Measurements from ENCODE around the gene KCTD11.

- no peak for TF ChIP-seq CTCF (conservative IDR thresholded peaks at IDR 0.05; ENCODE audit: low read depth in 2 of 2)
- no peak for TF ChIP-seq ZNF114 (CRISPR knock-in tag; IDR thresholded peaks at IDR 0.05)
- no peak for TF ChIP-seq EZH2 (IDR thresholded peaks at IDR 0.05; ENCODE audit: low read depth, unreplicated experiment)
- no peak for TF ChIP-seq POLR2AphosphoS5 (IDR thresholded peaks at IDR 0.05; ENCODE audit: low read depth)
- no peak for TF ChIP-seq REST (IDR thresholded peaks at IDR 0.05; ENCODE audit: unreplicated experiment)
- no peak for TF ChIP-seq EZH2phosphoT487 (IDR thresholded peaks at IDR 0.05; ENCODE audit: unreplicated experiment)
- no peak for TF ChIP-seq ETS1 (IDR thresholded peaks at IDR 0.05)
- TF ChIP-seq STAT1 (IDR thresholded peaks at IDR 0.05; ENCODE audit: unreplicated experiment): no peak
Observed at GRCh38 chr17:7380321-7380720, 28.4 kb downstream of the KCTD11 start.
